NT2/D1 (cell line): ENCODE data around the gene TMTC4.

Experiments
- DNase-seq: peaks from one replicate; pipeline ENCODE4 v3.0.0-alpha.2; 2011; ENCODE audit warnings: low read depth, low spot score
- H3K27me3 ChIP-seq: 2 replicates; pipeline ENCODE4 v1.6.0; 2011; ENCODE audit warnings: mild to moderate bottlenecking; ENCODE audit not compliant: insufficient read length, insufficient read depth
- H3K36me3 ChIP-seq: 2 replicates; pipeline ENCODE4 v1.6.1; 2011; ENCODE audit warnings: mild to moderate bottlenecking, low read length, mixed read lengths; ENCODE audit not compliant: insufficient read depth, insufficient read length
- H3K4me1 ChIP-seq: 2 replicates; pipeline ENCODE4 v1.5.1; 2011; ENCODE audit not compliant: insufficient read depth, insufficient read length
- H3K4me3 ChIP-seq: 2 replicates; pipeline ENCODE4 v1.5.1; 2011; ENCODE audit warnings: low read depth; ENCODE audit not compliant: insufficient read length
- H3K9ac ChIP-seq: 2 replicates; pipeline ENCODE4 v1.6.0; 2011; ENCODE audit warnings: low read depth; ENCODE audit not compliant: insufficient read length
- H3K9me3 ChIP-seq: 2 replicates; pipeline ENCODE4 v1.5.1; 2011; ENCODE audit warnings: mild to moderate bottlenecking, low read length; ENCODE audit not compliant: insufficient read depth
- SUZ12 ChIP-seq: IDR thresholded peaks from 2 replicates; pipeline ENCODE4 v1.6.1; 2011; ENCODE audit not compliant: insufficient read length, insufficient read depth; ENCODE audit errors: extremely low read depth
- YY1 ChIP-seq: IDR thresholded peaks from 2 replicates; pipeline ENCODE4 v1.6.1; 2011; ENCODE audit not compliant: insufficient read length, insufficient read depth
- ZNF274 ChIP-seq: IDR thresholded peaks from 2 replicates; pipeline ENCODE4 v1.6.1; 2011; ENCODE audit warnings: mild to moderate bottlenecking, low read depth, low read length

TMTC4 gene

GRCh38 chr13:100666124-100666523 is 8.5 kb downstream of the TMTC4 start:
- no peaks in the 10 kb centered on the region for H3K4me1 ChIP-seq
- no peak overlapping the region for H3K4me3 ChIP-seq
- H3K36me3 ChIP-seq, result peaks cover 37% of the 10 kb centered on the region
- no peaks in the 10 kb centered on the region for H3K9me3 ChIP-seq
- DNase-seq, result no peak
- TF ChIP-seq YY1 (no peak), ZNF274 (no peak), SUZ12 (no peak)
- H3K27me3 ChIP-seq, result no peaks in the 10 kb centered on the region
- H3K9ac ChIP-seq, result no peak overlapping the region

- H3K9me3 ChIP-seq, result no peaks in the 10 kb centered on the region
- H3K4me1 ChIP-seq, result no peaks in the 10 kb centered on the region
- no peak for TF ChIP-seq ZNF274
- no peak for TF ChIP-seq YY1
- TF ChIP-seq SUZ12, result no peak
- H3K27me3 ChIP-seq, result no peaks in the 10 kb centered on the region
- no peak overlapping the region for H3K9ac ChIP-seq
- H3K36me3 ChIP-seq, result peaks cover 40% of the 10 kb centered on the region
- H3K4me3 ChIP-seq, result no peak overlapping the region
- DNase-seq, result no peak
Observed at GRCh38 chr13:100665403-100665802, 9.2 kb downstream of the TMTC4 start.

GRCh38 chr13:100664171-100664900 is 10.3 kb downstream of the TMTC4 start:
- Histone ChIP-seq H3K4me1 (no peaks in the 10 kb centered on the region), H3K9me3 (no peaks in the 10 kb centered on the region), H3K27me3 (no peaks in the 10 kb centered on the region), H3K4me3 (no peak overlapping the region), H3K9ac (no peak overlapping the region), H3K36me3 (peaks cover 40% of the 10 kb centered on the region)
- no peak for TF ChIP-seq ZNF274
- no peak for DNase-seq

- DNase-seq, result no peak
- TF ChIP-seq ZNF274 (no peak), SUZ12 (no peak), YY1 (no peak)
Observed at GRCh38 chr13:100662468-100663211, 12.0 kb downstream of the TMTC4 start.

GRCh38 chr13:100660761-100661160 is 13.8 kb downstream of the TMTC4 start:
- Histone ChIP-seq H3K9ac (no peak overlapping the region), H3K9me3 (no peaks in the 10 kb centered on the region), H3K4me1 (no peaks in the 10 kb centered on the region), H3K36me3 (peaks cover 37% of the 10 kb centered on the region), H3K27me3 (no peaks in the 10 kb centered on the region), H3K4me3 (no peak overlapping the region)
- TF ChIP-seq SUZ12, result no peak
- TF ChIP-seq ZNF274, result no peak
- TF ChIP-seq YY1, result no peak
- no peak for DNase-seq

More at GRCh38 chr13:100662468-100663211, 12.0 kb downstream of the TMTC4 start:
- Histone ChIP-seq H3K4me1 (no peaks in the 10 kb centered on the region), H3K9ac (no peak overlapping the region), H3K27me3 (no peaks in the 10 kb centered on the region), H3K36me3 (peaks cover 40% of the 10 kb centered on the region), H3K9me3 (no peaks in the 10 kb centered on the region), H3K4me3 (no peak overlapping the region)

GRCh38 chr13:100659578-100659977 is 15.0 kb downstream of the TMTC4 start:
- Histone ChIP-seq H3K4me1 (no peaks in the 10 kb centered on the region), H3K36me3 (peaks cover 31% of the 10 kb centered on the region), H3K27me3 (no peaks in the 10 kb centered on the region), H3K9ac (no peak overlapping the region), H3K9me3 (no peaks in the 10 kb centered on the region), H3K4me3 (no peak overlapping the region)
- no peak for TF ChIP-seq ZNF274
- no peak for TF ChIP-seq YY1
- TF ChIP-seq SUZ12, result no peak
- no peak for DNase-seq

GRCh38 chr13:100658363-100658762 is 16.2 kb downstream of the TMTC4 start:
- H3K9me3 ChIP-seq, result no peaks in the 10 kb centered on the region
- H3K36me3 ChIP-seq, result peaks cover 22% of the 10 kb centered on the region
- no peak overlapping the region for H3K4me3 ChIP-seq
- H3K9ac ChIP-seq, result no peak overlapping the region
- TF ChIP-seq ZNF274 (no peak), SUZ12 (no peak), YY1 (no peak)
- no peaks in the 10 kb centered on the region for H3K4me1 ChIP-seq
- no peak for DNase-seq
- no peaks in the 10 kb centered on the region for H3K27me3 ChIP-seq
